PFSK-1 (cell line): ENCODE data around the gene FTSJ1.

Source experiments
- FOXP2 ChIP-seq: optimal IDR thresholded peaks from 2 replicates; pipeline ENCODE3; 2011; ENCODE audit warnings: borderline replicate concordance, control low read depth, inconsistent platforms; ENCODE audit not compliant: insufficient read depth; ENCODE audit errors: extremely low read length, extremely low read depth
- POLR2AphosphoS5 ChIP-seq: IDR thresholded peaks from 2 replicates; pipeline ENCODE4 v1.6.1; 2012; ENCODE audit warnings: low read depth, mild to moderate bottlenecking, control low read depth, low read length, moderate library complexity
- REST ChIP-seq, 2 experiments: IDR thresholded peaks; 2 replicates each; pipeline versions ENCODE4 v1.6.1 to v1.8.0; 2011 to 2012; ENCODE audit warnings: low read depth in 2 of 2, low read length in 2 of 2, control low read depth in 1 of 2, inconsistent platforms in 1 of 2, mild to moderate bottlenecking in 1 of 2, moderate library complexity in 1 of 2; ENCODE audit not compliant: insufficient read depth in 1 of 2
- SIN3A ChIP-seq: IDR thresholded peaks from 2 replicates; pipeline ENCODE4 v1.6.1; 2012; ENCODE audit warnings: mild to moderate bottlenecking, low read length, moderate library complexity, borderline replicate concordance; ENCODE audit not compliant: insufficient read depth
- TAF1 ChIP-seq: IDR thresholded peaks from 2 replicates; pipeline ENCODE4 v1.6.1; 2012; ENCODE audit warnings: low read length, control low read depth, borderline replicate concordance; ENCODE audit not compliant: insufficient read depth

DNA sequence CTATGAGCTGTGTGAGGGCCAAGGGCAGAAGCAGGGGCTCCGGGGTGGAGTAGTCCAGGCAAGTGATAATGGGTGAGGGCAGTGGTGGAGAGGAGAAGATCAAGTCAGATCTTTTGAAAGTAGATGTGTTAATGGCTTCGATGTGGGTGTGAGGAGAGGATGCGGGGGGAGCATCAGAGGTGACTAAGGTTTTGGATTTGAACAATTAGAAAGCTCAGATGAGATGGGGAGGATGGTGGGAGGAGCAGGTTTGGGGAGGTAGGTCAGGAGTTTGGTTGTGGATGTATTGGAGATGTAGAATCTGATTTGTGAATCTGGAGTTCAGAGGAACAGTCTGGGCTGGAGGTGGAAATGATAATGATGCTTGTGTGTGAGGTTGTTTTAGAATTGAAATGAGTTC lies 4.6 kb downstream of the FTSJ1 start:
- TF ChIP-seq POLR2AphosphoS5 (no peak), TAF1 (no peak), REST (IDR thresholded peaks at IDR 0.05; ENCODE audit: insufficient read depth in 1 of 2, low read depth in 2 of 2, low read length in 2 of 2) (no peak), SIN3A (no peak), FOXP2 (no peak)
